ENCODE results near the gene PCBP3. TPM values are rescaled to one million over a fixed set of nuclear protein-coding genes. Genes with fewer than 3 reads are reported as not detected.

The PCBP3 gene
- polyA plus RNA-seq, 1 donor from 2014 or later = 1.7 TPM

- Histone ChIP-seq H3K36me3 (ENCODE audit: insufficient read depth, low read length) (no peaks in the 10 kb centered on the region), H3K4me2 (ENCODE audit: low read length) (no peak overlapping the region), H3K27me3 (ENCODE audit: insufficient read depth, low read depth, low read length) (no peaks in the 10 kb centered on the region), H3K9ac (ENCODE audit: low read length) (no peak overlapping the region), H2AFZ (ENCODE audit: low read depth, low read length) (no peak overlapping the region), H3F3A (ENCODE audit: insufficient read depth, low read length, poor library complexity, severe bottlenecking) (no peaks in the 10 kb centered on the region), H4K20me1 (ENCODE audit: insufficient read depth) (no peaks in the 10 kb centered on the region), H3K9me3 (ENCODE audit: low read length) (no peaks in the 10 kb centered on the region), H3K27ac (ENCODE audit: low read length) (no peak overlapping the region), H3K4me3 (ENCODE audit: low read length) (no peak overlapping the region), H3K9me2 (ENCODE audit: insufficient read depth, low read length) (no peaks in the 10 kb centered on the region), H3K79me2 (replicated peaks; ENCODE audit: insufficient read depth, low read length) (no peaks in the 10 kb centered on the region)
- TF ChIP-seq SMC3 (conservative IDR thresholded peaks at IDR 0.05; ENCODE audit: poor library complexity) (no peak), EP300 (conservative IDR thresholded peaks at IDR 0.05; ENCODE audit: poor library complexity, severe bottlenecking) (no peak), POLR2AphosphoS5 (IDR thresholded peaks at IDR 0.05) (no peak), CTCF (IDR thresholded peaks at IDR 0.05; ENCODE audit: poor library complexity, severe bottlenecking) (no peak), MXI1 (conservative IDR thresholded peaks at IDR 0.05; ENCODE audit: poor library complexity, severe bottlenecking) (no peak), EZH2 (IDR thresholded peaks at IDR 0.05; ENCODE audit: borderline replicate concordance, insufficient read depth, low read length, poor library complexity, severe bottlenecking) (no peak), RAD21 (conservative IDR thresholded peaks at IDR 0.05) (no peak), TAF1 (IDR thresholded peaks at IDR 0.05; ENCODE audit: low read depth) (no peak)
- TF ChIP-seq, protein P1, sequence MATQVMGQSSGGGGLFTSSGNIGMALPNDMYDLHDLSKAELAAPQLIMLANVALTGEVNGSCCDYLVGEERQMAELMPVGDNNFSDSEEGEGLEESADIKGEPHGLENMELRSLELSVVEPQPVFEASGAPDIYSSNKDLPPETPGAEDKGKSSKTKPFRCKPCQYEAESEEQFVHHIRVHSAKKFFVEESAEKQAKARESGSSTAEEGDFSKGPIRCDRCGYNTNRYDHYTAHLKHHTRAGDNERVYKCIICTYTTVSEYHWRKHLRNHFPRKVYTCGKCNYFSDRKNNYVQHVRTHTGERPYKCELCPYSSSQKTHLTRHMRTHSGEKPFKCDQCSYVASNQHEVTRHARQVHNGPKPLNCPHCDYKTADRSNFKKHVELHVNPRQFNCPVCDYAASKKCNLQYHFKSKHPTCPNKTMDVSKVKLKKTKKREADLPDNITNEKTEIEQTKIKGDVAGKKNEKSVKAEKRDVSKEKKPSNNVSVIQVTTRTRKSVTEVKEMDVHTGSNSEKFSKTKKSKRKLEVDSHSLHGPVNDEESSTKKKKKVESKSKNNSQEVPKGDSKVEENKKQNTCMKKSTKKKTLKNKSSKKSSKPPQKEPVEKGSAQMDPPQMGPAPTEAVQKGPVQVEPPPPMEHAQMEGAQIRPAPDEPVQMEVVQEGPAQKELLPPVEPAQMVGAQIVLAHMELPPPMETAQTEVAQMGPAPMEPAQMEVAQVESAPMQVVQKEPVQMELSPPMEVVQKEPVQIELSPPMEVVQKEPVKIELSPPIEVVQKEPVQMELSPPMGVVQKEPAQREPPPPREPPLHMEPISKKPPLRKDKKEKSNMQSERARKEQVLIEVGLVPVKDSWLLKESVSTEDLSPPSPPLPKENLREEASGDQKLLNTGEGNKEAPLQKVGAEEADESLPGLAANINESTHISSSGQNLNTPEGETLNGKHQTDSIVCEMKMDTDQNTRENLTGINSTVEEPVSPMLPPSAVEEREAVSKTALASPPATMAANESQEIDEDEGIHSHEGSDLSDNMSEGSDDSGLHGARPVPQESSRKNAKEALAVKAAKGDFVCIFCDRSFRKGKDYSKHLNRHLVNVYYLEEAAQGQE (IDR thresholded peaks at IDR 0.05; ENCODE audit: borderline replicate concordance) = no peak
Measured at GRCh38 chr21:45834821-45835293, 191.3 kb downstream of the PCBP3 start.

DNA sequence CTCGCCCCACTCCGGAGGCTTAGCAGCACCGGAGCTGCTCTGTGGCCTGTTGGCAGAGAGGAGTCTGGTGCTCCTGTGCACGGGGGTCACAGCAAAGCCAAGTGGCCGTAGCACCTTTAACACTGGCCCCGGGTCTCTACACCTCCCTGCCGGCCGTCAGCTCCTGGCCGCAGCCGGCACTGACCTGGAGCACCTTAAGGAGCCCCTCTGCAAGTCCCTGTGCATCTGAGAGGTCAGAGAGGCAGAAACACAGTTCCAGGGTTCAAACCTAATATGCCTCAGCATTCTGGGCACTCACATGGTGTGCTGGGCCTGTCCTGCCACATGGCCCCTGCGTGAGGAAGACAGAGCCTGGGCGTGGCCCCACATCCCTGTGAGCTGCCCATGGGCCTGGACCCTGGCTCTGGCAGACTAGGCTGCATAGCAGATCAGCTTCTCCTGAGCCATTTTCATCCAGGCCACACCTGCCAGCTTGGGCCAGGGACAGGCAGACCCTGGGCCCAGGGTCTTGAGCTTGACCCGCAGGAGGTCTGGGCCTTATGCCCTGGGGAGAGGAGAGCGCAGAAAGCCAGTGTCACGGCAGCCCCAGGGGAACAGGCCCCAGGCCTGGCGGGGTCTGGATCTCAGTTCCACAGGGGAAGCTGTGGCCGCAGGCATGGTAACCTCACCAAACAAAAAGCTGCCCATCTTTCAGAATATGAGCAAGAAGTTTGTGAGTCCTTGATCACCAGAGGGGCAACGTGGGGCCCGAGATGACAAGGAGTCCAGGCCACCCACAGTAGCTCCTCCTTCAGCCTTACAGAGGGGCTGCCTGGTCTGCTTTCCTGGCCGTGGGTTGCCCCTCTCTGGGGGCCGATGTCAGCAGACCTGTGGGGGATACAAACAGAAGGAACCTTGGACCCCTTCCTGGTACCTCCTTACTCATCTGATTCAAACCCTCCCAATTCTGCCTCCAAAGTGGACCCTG lies 192.1 kb downstream of the PCBP3 start:
- Histone ChIP-seq H3K9ac (ENCODE audit: low read length) (no peak overlapping the region), H3K27ac (ENCODE audit: low read length) (no peak overlapping the region), H3K9me2 (ENCODE audit: insufficient read depth, low read length) (no peaks in the 10 kb centered on the region), H3K4me3 (ENCODE audit: low read length) (no peak overlapping the region), H3K27me3 (ENCODE audit: insufficient read depth, low read depth, low read length) (no peaks in the 10 kb centered on the region), H3F3A (ENCODE audit: insufficient read depth, low read length, poor library complexity, severe bottlenecking) (no peaks in the 10 kb centered on the region), H3K79me2 (replicated peaks; ENCODE audit: insufficient read depth, low read length) (no peaks in the 10 kb centered on the region), H2AFZ (ENCODE audit: low read depth, low read length) (no peak overlapping the region), H3K4me2 (ENCODE audit: low read length) (no peak overlapping the region), H3K9me3 (ENCODE audit: low read length) (no peaks in the 10 kb centered on the region), H4K20me1 (ENCODE audit: insufficient read depth) (no peaks in the 10 kb centered on the region), H3K36me3 (ENCODE audit: insufficient read depth, low read length) (no peaks in the 10 kb centered on the region)
- TF ChIP-seq EP300 (conservative IDR thresholded peaks at IDR 0.05; ENCODE audit: poor library complexity, severe bottlenecking) (no peak), POLR2AphosphoS5 (IDR thresholded peaks at IDR 0.05) (no peak), CTCF (IDR thresholded peaks at IDR 0.05; ENCODE audit: poor library complexity, severe bottlenecking) (no peak), EZH2 (IDR thresholded peaks at IDR 0.05; ENCODE audit: borderline replicate concordance, insufficient read depth, low read length, poor library complexity, severe bottlenecking) (no peak), MXI1 (conservative IDR thresholded peaks at IDR 0.05; ENCODE audit: poor library complexity, severe bottlenecking) (no peak), SMC3 (conservative IDR thresholded peaks at IDR 0.05; ENCODE audit: poor library complexity) (no peak), TAF1 (IDR thresholded peaks at IDR 0.05; ENCODE audit: low read depth) (no peak), RAD21 (conservative IDR thresholded peaks at IDR 0.05) (no peak)
- TF ChIP-seq, protein P1 (IDR thresholded peaks at IDR 0.05; ENCODE audit: borderline replicate concordance) = no peak

Data from neural cell (in vitro differentiated cells).